HL-60 (cell line): ENCODE results near the gene PDE4A.

Experiments used
- DNase-seq, 2 experiments: peaks; one replicate each; pipeline ENCODE4 v3.0.0-alpha.2; 2010 to 2020; ENCODE audit warnings: low read depth in 1 of 2, low spot score in 1 of 2
- H3K27ac ChIP-seq: fragments of 250-450 bp; sonication (Bioruptor Pico); replicated peaks from 2 replicates; pipeline ENCODE4 v1.5.1; 2020; ENCODE audit warnings: mild to moderate bottlenecking, moderate library complexity
- H3K27me3 ChIP-seq: fragments of 250-450 bp; sonication (Bioruptor Pico); 2 replicates; pipeline ENCODE4 v1.5.1; 2021; ENCODE audit warnings: mild to moderate bottlenecking, moderate library complexity; ENCODE audit not compliant: insufficient read depth, poor library complexity, severe bottlenecking
- H3K4me3 ChIP-seq: replicated peaks from 2 replicates; pipeline ENCODE4 v1.5.1; 2011; ENCODE audit warnings: mild to moderate bottlenecking, control low read depth, low read length; ENCODE audit not compliant: insufficient read depth
- GABPA ChIP-seq: IDR thresholded peaks from 2 replicates; pipeline ENCODE4 v1.6.1; 2012; ENCODE audit warnings: low read depth
- POLR2AphosphoS5 ChIP-seq: IDR thresholded peaks from 2 replicates; pipeline ENCODE4 v1.6.1; 2012; ENCODE audit warnings: low read depth
- SPI1 ChIP-seq: IDR thresholded peaks from 2 replicates; pipeline ENCODE4 v1.6.1; 2012; ENCODE audit warnings: low read depth, mild to moderate bottlenecking, borderline replicate concordance
- TF ChIP-seq, protein P1 (sequence below): IDR thresholded peaks from one replicate; pipeline ENCODE4 v1.5.1; 2011; ENCODE audit warnings: low read length, control low read depth, inconsistent platforms; ENCODE audit not compliant: insufficient read depth
- TF ChIP-seq, protein P2 (sequence below): IDR thresholded peaks from 2 replicates; pipeline ENCODE4 v1.6.1; 2012; ENCODE audit warnings: low read depth; ENCODE audit not compliant: insufficient replicate concordance

Gene PDE4A

DNA sequence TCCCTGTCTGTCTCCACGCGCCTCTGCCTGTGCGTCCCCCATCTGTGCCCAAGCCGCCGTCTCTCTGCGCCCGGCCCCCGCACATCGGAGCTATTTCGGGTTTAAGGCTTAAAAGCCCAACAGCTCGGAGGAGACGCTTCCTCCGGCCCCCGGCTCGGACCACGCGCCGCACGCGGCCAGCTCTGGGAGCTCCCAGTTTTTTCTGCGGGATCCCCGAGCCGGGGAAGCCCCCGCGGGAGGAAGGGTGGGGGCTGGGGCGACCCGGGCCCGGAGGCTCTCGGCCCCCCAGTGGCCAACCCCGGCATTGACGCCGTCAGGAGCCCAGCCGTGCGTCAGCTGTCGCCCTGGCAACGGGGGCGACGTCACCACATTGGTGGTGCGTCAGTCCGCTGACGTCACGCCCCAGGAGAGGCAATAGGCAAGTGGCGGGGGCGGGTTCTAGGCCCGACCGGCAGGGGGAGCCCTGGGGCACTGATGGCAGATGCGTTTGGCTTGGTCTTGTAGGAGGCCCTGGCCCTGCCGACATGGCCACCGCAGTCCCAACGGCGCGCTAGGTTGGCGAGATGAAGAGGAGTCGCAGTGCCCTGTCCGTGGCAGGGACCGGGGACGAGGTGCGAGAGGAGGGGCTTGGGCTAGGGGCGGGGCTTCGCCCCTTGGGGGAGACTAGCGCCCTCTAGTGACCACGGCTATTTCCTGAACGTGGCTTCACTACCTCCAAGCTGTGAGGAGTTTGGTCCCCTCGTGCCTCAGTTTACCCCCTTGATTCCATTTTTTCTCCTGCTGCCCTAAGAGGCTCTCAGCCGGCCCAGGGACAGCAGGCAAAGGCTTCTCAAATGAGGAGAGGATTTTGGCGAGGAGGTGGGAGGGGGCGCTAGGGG, 3.7 kb upstream of the PDE4A start:
- Histone ChIP-seq H3K27ac (peak overlapping the region; percentile 26), H3K27me3 (peaks cover 39% of the 10 kb centered on the region), H3K4me3 (peak overlapping the region; percentile 60)
- TF ChIP-seq, protein P1, sequence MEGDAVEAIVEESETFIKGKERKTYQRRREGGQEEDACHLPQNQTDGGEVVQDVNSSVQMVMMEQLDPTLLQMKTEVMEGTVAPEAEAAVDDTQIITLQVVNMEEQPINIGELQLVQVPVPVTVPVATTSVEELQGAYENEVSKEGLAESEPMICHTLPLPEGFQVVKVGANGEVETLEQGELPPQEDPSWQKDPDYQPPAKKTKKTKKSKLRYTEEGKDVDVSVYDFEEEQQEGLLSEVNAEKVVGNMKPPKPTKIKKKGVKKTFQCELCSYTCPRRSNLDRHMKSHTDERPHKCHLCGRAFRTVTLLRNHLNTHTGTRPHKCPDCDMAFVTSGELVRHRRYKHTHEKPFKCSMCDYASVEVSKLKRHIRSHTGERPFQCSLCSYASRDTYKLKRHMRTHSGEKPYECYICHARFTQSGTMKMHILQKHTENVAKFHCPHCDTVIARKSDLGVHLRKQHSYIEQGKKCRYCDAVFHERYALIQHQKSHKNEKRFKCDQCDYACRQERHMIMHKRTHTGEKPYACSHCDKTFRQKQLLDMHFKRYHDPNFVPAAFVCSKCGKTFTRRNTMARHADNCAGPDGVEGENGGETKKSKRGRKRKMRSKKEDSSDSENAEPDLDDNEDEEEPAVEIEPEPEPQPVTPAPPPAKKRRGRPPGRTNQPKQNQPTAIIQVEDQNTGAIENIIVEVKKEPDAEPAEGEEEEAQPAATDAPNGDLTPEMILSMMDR, result peak; percentile 76
- TF ChIP-seq, protein P2, sequence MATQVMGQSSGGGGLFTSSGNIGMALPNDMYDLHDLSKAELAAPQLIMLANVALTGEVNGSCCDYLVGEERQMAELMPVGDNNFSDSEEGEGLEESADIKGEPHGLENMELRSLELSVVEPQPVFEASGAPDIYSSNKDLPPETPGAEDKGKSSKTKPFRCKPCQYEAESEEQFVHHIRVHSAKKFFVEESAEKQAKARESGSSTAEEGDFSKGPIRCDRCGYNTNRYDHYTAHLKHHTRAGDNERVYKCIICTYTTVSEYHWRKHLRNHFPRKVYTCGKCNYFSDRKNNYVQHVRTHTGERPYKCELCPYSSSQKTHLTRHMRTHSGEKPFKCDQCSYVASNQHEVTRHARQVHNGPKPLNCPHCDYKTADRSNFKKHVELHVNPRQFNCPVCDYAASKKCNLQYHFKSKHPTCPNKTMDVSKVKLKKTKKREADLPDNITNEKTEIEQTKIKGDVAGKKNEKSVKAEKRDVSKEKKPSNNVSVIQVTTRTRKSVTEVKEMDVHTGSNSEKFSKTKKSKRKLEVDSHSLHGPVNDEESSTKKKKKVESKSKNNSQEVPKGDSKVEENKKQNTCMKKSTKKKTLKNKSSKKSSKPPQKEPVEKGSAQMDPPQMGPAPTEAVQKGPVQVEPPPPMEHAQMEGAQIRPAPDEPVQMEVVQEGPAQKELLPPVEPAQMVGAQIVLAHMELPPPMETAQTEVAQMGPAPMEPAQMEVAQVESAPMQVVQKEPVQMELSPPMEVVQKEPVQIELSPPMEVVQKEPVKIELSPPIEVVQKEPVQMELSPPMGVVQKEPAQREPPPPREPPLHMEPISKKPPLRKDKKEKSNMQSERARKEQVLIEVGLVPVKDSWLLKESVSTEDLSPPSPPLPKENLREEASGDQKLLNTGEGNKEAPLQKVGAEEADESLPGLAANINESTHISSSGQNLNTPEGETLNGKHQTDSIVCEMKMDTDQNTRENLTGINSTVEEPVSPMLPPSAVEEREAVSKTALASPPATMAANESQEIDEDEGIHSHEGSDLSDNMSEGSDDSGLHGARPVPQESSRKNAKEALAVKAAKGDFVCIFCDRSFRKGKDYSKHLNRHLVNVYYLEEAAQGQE, result no peak
- no peak for TF ChIP-seq SPI1
- peak; percentile 84 to 95 for DNase-seq

DNA sequence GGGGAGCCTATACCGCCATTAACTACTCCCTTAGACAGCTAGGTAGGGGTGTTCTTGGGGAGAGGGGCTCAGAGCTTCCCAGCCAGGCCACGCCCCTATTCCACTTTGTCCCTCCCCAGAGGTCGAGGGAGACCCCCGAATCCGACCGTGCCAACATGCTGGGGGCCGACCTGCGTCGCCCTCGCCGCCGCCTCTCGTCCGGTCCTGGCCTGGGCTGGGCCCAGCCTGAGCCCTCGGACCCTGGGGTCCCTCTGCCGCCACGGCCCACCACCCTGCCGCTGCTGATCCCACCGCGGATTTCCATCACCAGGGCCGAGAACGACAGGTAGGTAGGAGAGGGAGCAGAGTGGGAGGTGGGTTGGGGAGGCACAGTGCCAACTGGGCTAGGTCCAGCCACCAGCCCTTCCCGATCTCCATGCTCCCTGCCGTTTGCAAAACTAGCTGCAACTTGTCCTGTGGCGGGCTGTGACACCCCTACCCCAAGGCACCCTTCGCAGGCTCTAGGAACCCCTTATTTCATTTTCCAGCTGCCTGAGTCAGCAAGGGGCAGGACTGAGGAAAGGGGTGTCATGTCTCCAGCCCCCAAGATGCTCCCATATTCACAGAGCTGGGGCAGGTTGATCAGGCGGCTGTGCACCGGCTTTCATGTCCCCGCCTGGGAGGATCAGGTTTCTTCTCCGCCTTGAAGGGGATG, 2.6 kb upstream of the PDE4A start:
- DNase-seq, result no peak
- peaks cover 50% of the 10 kb centered on the region for H3K27me3 ChIP-seq
- TF ChIP-seq POLR2AphosphoS5, result no peak
- TF ChIP-seq, protein P2, result no peak
- TF ChIP-seq GABPA, result no peak
- TF ChIP-seq SPI1, result no peak
- TF ChIP-seq, protein P1, result no peak

DNA sequence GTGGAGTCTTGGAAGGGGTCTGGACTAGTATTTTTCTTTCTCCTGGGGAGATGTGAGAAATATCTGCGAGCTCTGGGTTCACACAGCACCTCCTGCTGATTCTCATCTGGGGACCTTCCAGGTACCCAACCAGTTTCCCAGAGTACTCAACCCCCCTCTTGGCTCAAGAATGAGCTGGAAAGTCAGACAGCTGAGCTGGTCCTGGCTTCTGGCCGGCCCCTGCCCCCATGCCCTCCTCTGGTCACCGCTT, 2.2 kb upstream of the PDE4A start:
- Histone ChIP-seq H3K27ac (no peak overlapping the region), H3K27me3 (peaks cover 52% of the 10 kb centered on the region), H3K4me3 (no peak overlapping the region)
- no peak for DNase-seq
- no peak for TF ChIP-seq SPI1
- no peak for TF ChIP-seq POLR2AphosphoS5
- TF ChIP-seq, protein P2, result no peak
- TF ChIP-seq, protein P1, result no peak
- no peak for TF ChIP-seq GABPA

More for the DNA sequence above, 2.6 kb upstream of the PDE4A start:
- no peak overlapping the region for H3K4me3 ChIP-seq
- no peak overlapping the region for H3K27ac ChIP-seq
